ENCODE measurements around the gene NOP9.

The NOP9 gene

GRCh38 chr14:24283796-24284460 lies 15.7 kb upstream of the NOP9 start:
- DNase-seq, result no peak

GRCh38 chr14:24284501-24285035 lies 15.1 kb upstream of the NOP9 start:
- no peak for DNase-seq

- DNase-seq, result no peak
Observed at GRCh38 chr14:24285351-24285750, 14.3 kb upstream of the NOP9 start.

GRCh38 chr14:24286996-24287395 lies 12.7 kb upstream of the NOP9 start:
- DNase-seq, result no peak

- no peak for DNase-seq
Observed at GRCh38 chr14:24289649-24290280, 9.9 kb upstream of the NOP9 start.

- DNase-seq, result no peak
Observed at GRCh38 chr14:24290746-24291145, 8.9 kb upstream of the NOP9 start.

DNA sequence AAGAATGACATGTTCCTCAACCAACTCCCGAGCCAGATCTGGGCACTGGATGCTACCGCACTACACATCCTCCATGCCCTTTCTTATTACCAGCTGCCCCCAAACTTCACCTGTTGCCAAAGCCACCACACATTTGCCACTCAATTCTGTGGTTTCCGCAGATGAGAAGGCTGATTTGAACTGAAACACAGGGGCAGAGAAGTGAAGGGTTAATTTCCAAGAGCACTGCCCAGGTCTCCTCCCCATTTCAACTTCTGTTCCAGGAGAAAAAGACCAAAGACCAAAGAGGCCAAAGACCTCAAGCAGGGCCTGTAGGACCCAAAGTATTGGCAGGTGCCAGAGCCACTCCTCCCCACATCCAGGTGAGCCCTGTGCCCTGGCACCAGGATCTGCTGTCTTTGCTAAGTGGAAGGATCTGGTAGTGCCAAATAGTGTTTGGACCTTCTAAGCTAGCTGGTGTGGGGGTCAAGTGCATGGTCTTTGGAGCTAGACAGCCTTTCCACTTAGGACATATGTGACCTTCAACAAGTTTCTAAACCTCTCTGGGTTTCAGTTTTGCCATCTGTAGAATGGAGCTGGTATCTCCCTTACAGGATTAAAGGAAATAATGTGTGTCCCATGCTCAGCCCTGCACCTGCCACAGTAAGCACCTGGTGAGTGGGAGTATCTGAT lies 8.1 kb upstream of the NOP9 start:
- DNase-seq, result no peak

DNA sequence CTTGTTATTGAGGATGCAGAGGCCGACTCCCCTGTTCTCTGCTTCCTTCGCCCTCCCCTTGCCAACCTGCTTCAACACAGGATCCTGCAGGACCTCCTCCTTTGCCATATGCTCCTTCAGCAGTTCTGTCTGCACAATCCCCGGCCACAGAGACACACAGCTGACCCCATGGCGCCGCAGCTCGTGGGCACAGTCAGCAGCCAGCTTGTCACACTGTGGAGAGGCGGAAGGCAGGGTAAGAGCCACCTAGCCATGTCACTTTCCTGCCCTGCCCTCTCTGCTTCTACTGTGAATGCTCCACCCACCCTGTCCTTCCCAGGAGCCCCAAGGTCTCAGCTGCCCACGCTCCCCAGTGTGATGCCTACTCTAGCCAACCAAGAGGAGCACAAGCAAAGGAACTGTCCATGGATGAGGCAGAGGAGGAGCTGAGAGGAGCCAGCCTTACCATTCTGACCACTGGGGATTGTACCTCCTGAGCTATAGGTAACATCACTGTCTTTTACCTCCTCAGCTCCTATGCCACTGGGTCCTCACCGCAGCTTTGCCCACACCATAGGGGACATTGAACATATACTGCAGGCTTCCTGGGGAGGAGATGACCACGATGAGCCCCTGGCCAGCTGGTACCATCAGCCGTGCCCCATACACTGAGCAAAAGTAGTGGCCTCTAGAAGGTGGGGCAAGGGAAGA lies 7.4 kb upstream of the NOP9 start:
- DNase-seq, result no peak

DNA sequence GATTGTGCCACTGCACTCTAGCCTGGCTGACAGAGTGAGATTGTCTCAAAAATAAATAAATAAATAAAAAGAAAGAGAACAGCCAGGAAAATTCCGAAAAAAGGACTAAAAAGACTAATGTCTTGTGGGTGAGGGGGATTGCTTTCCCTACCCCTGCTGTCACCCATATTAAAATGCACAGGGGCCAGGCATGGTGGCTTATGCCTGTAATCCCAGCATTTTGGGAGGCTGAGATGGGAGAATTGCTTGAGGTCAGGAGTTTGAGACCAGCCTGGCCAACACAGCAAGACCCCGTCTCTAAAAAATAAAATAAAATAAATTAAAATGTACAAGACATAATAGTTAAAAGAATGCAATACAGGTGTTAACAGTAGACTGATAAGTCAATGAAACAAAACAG lies 6.1 kb upstream of the NOP9 start:
- DNase-seq, result no peak

DNA sequence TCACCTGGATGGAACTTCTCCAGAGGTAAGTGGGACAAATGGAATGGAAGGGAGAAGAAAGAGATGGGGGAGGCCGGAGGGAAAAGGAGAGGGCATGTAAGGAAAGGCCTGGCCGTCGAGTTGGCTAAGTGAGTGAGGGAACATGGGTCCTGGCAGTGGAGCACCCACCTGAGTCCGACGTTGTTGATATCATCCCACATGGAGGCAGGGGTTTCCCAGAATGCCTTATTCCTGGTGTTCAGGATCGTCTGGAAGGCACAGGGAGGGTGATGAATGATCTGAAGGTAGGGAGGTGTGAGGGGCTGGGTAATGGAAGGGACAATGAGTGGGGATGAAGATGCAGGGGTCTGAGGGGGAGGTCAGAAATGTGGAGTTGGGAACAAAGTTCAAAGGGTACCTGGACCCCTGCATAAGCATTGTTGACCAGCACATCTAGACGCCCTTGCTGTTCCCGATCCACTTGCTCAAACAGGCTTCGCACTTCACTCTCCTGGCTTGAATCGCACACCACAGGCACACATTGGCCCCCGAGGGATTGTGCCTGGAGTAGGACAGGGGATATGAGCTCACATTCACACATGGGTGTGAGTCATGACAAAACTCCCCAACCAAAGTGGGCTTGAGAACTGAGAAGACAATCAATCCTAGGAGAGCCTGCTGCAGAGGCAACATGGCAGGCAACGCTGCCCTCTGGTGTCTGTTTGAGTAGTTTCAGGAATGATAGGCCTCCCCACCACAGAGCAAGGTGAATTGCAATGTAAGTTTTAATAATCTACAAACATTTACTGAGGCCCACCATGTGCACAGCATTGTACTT lies 3.1 kb upstream of the NOP9 start:
- peak; percentile 92 to 98 (median 96) for DNase-seq

- DNase-seq, result peak in 2 of 3 donors; percentile 49 to 51
Observed at GRCh38 chr14:24297190-24297964, 2.3 kb upstream of the NOP9 start.

GRCh38 chr14:24298892-24299254 lies 777 bp upstream of the NOP9 start:
- DNase-seq, result peak; percentile 59 to 75 (median 61)

GRCh38 chr14:24300326-24300980 lies 803 bp downstream of the NOP9 start:
- no peak for DNase-seq

GRCh38 chr14:24304019-24304387 lies 4.4 kb downstream of the NOP9 start:
- no peak for DNase-seq

DNA sequence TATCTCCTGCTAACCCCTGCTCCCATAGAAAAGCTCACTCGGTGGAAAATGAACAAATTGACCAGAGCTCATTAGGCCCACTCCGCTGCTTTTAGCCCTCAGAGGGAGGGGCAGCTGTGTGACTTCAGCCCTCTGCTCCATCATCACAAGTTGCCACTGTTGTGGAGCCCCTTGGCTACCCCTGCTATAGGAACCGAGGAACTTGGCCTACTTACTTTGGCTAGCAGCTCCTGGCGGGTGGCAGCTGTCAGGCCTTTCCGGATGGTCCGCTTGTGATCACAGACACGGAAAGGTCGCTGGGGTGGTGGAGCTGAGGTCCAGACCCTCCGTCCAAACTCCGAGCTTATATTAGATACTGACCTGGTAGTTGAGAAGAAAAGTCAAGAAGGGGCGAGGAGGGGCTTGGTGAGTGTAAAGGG lies 7.5 kb downstream of the NOP9 start:
- DNase-seq, result no peak

DNA sequence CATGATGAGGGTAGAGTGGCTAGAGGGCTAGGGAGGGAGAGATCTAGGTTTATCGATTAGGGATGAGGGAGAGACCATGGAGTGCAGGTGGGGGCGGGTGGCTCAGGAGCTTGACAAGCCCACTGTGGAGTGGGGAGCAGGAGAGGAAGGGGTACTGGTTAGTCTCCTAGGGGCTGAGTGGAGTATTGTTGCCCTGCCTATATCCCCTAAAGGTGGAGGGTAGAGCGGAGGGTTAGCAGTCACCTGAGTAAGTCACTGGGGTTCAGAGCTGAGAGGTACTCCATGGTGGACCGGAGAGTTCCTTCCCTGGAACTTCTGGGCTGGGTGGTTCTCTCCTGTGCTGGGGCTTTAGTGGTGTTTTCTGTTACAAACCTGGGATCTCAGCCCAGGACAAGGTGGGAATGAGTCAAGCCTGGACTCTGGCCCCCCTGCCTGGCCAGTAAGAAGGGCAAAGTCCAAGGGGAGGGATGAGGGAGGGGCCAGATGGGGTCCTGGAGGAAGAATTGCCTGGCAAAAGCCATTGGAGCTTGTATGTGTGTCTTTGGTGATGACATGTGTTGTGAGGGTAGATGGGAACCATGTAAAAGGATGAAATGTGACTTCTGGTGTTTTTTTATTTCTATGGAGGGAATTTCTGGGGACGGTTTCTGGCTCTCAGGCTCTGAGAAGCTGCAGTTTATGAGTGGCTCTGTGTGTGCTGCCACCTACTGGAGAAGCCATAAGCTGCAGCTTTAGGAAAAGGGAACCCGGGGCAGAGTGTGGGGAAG lies 8.1 kb downstream of the NOP9 start, which contains the start of gene CIDEB:
Gene CIDEB, minus strand, starts transcription at position 403 of the 767 bp plus-strand sequence. Its CDS starts 119 bp downstream, at position 284.
- peak; percentile 89 to 92 (median 90) for DNase-seq

- DNase-seq, result no peak
Observed at GRCh38 chr14:24308342-24309124, 8.9 kb downstream of the NOP9 start.

GRCh38 chr14:24309538-24310264 lies 10.1 kb downstream of the NOP9 start, which contains the start of gene LTB4R2:
TSS of gene LTB4R2 (plus strand) at chr14:24310140. CDS start at chr14:24310665, 525 bp downstream.
- no peak for DNase-seq

DNA sequence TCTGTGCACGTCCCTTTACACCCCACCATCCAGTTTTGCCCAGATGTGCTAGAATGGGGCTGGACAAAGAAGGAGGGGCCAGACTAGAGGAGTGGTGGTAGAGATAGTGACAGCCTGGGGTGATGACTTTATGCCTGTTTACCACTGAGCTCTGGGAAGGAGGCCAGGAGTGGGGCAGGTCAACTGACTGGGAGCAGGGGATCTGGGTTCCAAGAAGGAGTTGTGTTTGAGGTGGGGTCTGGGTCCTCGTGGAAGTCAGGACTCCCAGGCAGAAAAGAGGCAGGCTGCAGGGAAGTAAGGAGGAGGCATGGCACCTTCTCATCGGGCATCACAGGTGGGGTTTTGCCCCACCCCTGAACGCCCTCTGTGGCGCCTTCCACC lies 10.6 kb downstream of the NOP9 start:
- DNase-seq, result no peak

Measured in suppressor macrophage treated with lipopolysaccharide for 1 hour (primary cell).